Calu3 (cell line): ENCODE data around the gene PRADC1. TPM values are rescaled to one million over a fixed set of nuclear protein-coding genes. Genes with fewer than 3 reads are reported as not detected.
"Not testable (repeated sequence)": the region's sequence is repeated elsewhere in the genome, so short reads cannot be mapped to it uniquely, and the experiment has no call there.

ENCODE experiments used
- BruUV-seq: library from RNA; stranded (reverse); fragments of 400-500 nt; replicated peaks from 2 replicates; lab custom pipeline; 2021; lab: Mats Ljungman, UMichigan
- CTCF ChIA-PET: fragments of 300-600 bp; sonication (Branson Sonifier 250); formaldehyde crosslinking; loops from one replicate; lab custom pipeline; 2022; ENCODE audit warnings: antibody characterized with exemption; lab: Charles Lee
- DNase-seq: peaks from one replicate; pipeline ENCODE4 v3.0.0; 2022
- H3K27ac Mint-ChIP-seq: one replicate; pipeline ENCODE4 v1.8.0; 2022; ENCODE audit warnings: mixed read lengths; ENCODE audit not compliant: unreplicated experiment
- H3K27me3 Mint-ChIP-seq: one replicate; pipeline ENCODE4 v1.8.0; 2022; ENCODE audit warnings: mixed read lengths; ENCODE audit not compliant: unreplicated experiment
- H3K36me3 Mint-ChIP-seq: one replicate; pipeline ENCODE4 v1.8.0; 2022; ENCODE audit warnings: mild to moderate bottlenecking, moderate library complexity, mixed read lengths; ENCODE audit not compliant: insufficient read depth, unreplicated experiment
- H3K4me1 Mint-ChIP-seq: one replicate; pipeline ENCODE4 v1.8.0; 2022; ENCODE audit warnings: mild to moderate bottlenecking, low read depth, mixed read lengths; ENCODE audit not compliant: unreplicated experiment
- H3K4me3 Mint-ChIP-seq: one replicate; pipeline ENCODE4 v1.8.0; 2022; ENCODE audit warnings: mild to moderate bottlenecking, low read depth, moderate library complexity, mixed read lengths; ENCODE audit not compliant: unreplicated experiment
- H3K9me3 Mint-ChIP-seq: one replicate; pipeline ENCODE4 v1.8.0; 2022; ENCODE audit warnings: low read depth, mixed read lengths; ENCODE audit not compliant: unreplicated experiment
- CTCF ChIP-seq: fragments of 200-600 bp; IDR thresholded peaks from one replicate; pipeline ENCODE4 v1.8.0; 2022; ENCODE audit warnings: antibody characterized with exemption; ENCODE audit not compliant: unreplicated experiment
- intact Hi-C: fragments of 100-400 bp; cut with micrococcal nuclease; formaldehyde crosslinking; loops from one replicate; pipeline ENCODE4 v1.10.0; 2022; ENCODE audit not compliant: unreplicated experiment
- total RNA-seq: library from RNA; stranded (reverse); gene quantifications from 2 replicates; pipeline ENCODE4 v1.2.3, GENCODE V29; 2022

Gene PRADC1
- total RNA-seq, 1 experiment from 2014 or later, result 13.8 TPM

GRCh38 chr2:73263540-73264331, 30.7 kb upstream of the PRADC1 start:
- H3K4me1 Mint-ChIP-seq, result peaks cover 22% of the 10 kb centered on the region
- TF ChIP-seq CTCF, result no peak
- DNase-seq, result no peak
- no peak overlapping the region for H3K4me3 Mint-ChIP-seq
- intact Hi-C loops, result no loop called here
- no peaks in the 10 kb centered on the region for H3K27me3 Mint-ChIP-seq
- CTCF ChIA-PET, result no interaction called here
- no peaks in the 10 kb centered on the region for H3K9me3 Mint-ChIP-seq
- H3K27ac Mint-ChIP-seq, result no peak overlapping the region
- no TSS peak for BruUV-seq
- H3K36me3 Mint-ChIP-seq, result peaks cover 22% of the 10 kb centered on the region

- DNase-seq, CTCF ChIA-PET, H3K9me3 Mint-ChIP-seq, intact Hi-C loops, BruUV-seq, H3K27me3 Mint-ChIP-seq, H3K4me3 Mint-ChIP-seq, H3K27ac Mint-ChIP-seq: not testable (repeated sequence)
- Mint-ChIP-seq H3K4me1 (peaks cover 14% of the 10 kb centered on the region), H3K36me3 (peaks cover 16% of the 10 kb centered on the region)
Observed at GRCh38 chr2:73262691-73263429, 29.8 kb upstream of the PRADC1 start.

GRCh38 chr2:73262108-73262651, 29.1 kb upstream of the PRADC1 start:
- H3K27ac Mint-ChIP-seq, result no peak overlapping the region
- H3K36me3 Mint-ChIP-seq, result peaks cover 14% of the 10 kb centered on the region
- intact Hi-C loops, result no loop called here
- no peak overlapping the region for H3K4me3 Mint-ChIP-seq
- DNase-seq, result no peak
- CTCF ChIA-PET, result no interaction called here
- BruUV-seq, result no TSS peak
- peaks cover 7% of the 10 kb centered on the region for H3K4me1 Mint-ChIP-seq
- TF ChIP-seq CTCF, result no peak
- H3K9me3 Mint-ChIP-seq, result no peaks in the 10 kb centered on the region
- H3K27me3 Mint-ChIP-seq, result no peaks in the 10 kb centered on the region

- CTCF ChIA-PET, result no interaction called here
- peak; percentile 49 for DNase-seq
- Mint-ChIP-seq H3K27me3 (no peaks in the 10 kb centered on the region), H3K4me1 (no peaks in the 10 kb centered on the region), H3K9me3 (no peaks in the 10 kb centered on the region), H3K4me3 (no peak overlapping the region), H3K36me3 (peaks cover 14% of the 10 kb centered on the region), H3K27ac (no peak overlapping the region)
- peak; percentile 56 for TF ChIP-seq CTCF
- intact Hi-C loops, result no loop called here
- BruUV-seq, result no TSS peak
Observed at GRCh38 chr2:73260338-73260984, 27.4 kb upstream of the PRADC1 start.
